Kidney epithelial cell (primary cell): Measurements from ENCODE around the gene ZNF362. TPM values are rescaled to one million over a fixed set of nuclear protein-coding genes. Genes with fewer than 3 reads are reported as not detected.

ENCODE experiments used
- DNase-seq: peaks from one replicate; pipeline ENCODE4 v3.0.0-alpha.2; 2010; ENCODE audit warnings: low read depth
- H3K27me3 ChIP-seq: 2 replicates; pipeline ENCODE4 v1.6.0; 2011; ENCODE audit warnings: low read length; ENCODE audit not compliant: control insufficient read depth, insufficient read depth
- H3K36me3 ChIP-seq: 2 replicates; pipeline ENCODE4 v1.5.1; 2011; ENCODE audit warnings: low read length; ENCODE audit not compliant: control insufficient read depth, insufficient read depth
- H3K4me3 ChIP-seq: 2 replicates; pipeline ENCODE4 v1.5.1; 2011; ENCODE audit warnings: low read depth, mild to moderate bottlenecking, control low read depth, low read length
- CTCF ChIP-seq: IDR thresholded peaks from 2 replicates; pipeline ENCODE4 v1.5.1; 2011; ENCODE audit warnings: mild to moderate bottlenecking, moderate library complexity, low read length, control low read depth, inconsistent platforms; ENCODE audit not compliant: insufficient read depth, poor library complexity, severe bottlenecking
- total RNA-seq: library from RNA; depleted of rRNA; stranded (reverse); fragments of >200 nt; gene quantifications from 2 replicates; pipeline ENCODE4 v1.2.3, GENCODE V29; 2015

Gene ZNF362
- total RNA-seq, 1 donor from 2014 or later = 26.0 TPM

GRCh38 chr1:33267468-33268205 lies 11.3 kb downstream of the ZNF362 start:
- no peaks in the 10 kb centered on the region for H3K36me3 ChIP-seq
- TF ChIP-seq CTCF = no peak
- no peak for DNase-seq
- H3K27me3 ChIP-seq = no peaks in the 10 kb centered on the region
- no peak overlapping the region for H3K4me3 ChIP-seq

DNA sequence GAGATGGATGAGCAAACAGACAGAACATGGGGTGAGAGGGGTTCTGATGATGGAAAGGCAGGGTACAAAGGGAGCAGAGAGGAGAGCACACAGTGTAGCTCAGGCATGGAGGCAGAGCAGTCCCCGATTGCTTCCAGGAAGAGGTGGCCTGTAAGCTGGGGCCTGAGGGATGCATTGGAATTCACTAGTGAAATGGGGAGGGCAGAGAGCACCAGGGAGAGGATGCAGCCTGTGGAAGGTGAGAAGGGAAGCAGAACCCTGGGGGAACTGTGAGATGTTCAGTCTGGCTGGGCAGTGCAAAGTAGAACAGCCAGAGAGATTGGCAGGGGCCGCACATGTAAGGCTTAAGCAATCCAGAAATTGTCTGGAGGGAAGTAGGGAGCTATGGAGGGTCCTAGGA lies 12.2 kb downstream of the ZNF362 start:
- TF ChIP-seq CTCF = no peak
- H3K27me3 ChIP-seq = no peaks in the 10 kb centered on the region
- H3K36me3 ChIP-seq = no peaks in the 10 kb centered on the region
- H3K4me3 ChIP-seq = no peak overlapping the region
- no peak for DNase-seq

- no peak for DNase-seq
- Histone ChIP-seq H3K4me3 (no peak overlapping the region), H3K36me3 (no peaks in the 10 kb centered on the region), H3K27me3 (no peaks in the 10 kb centered on the region)
- no peak for TF ChIP-seq CTCF
These were observed 12.8 kb downstream of the ZNF362 start for GRCh38 chr1:33268927-33269610.

- Histone ChIP-seq H3K36me3 (no peaks in the 10 kb centered on the region), H3K27me3 (no peaks in the 10 kb centered on the region), H3K4me3 (no peak overlapping the region)
- no peak for DNase-seq
- no peak for TF ChIP-seq CTCF
These were observed 13.3 kb downstream of the ZNF362 start for GRCh38 chr1:33269621-33270020.

- no peak for TF ChIP-seq CTCF
- H3K27me3 ChIP-seq = no peaks in the 10 kb centered on the region
- DNase-seq = no peak
These were observed 14.1 kb downstream of the ZNF362 start for GRCh38 chr1:33270379-33270778.

More at GRCh38 chr1:33270379-33270778, 14.1 kb downstream of the ZNF362 start:
- Histone ChIP-seq H3K36me3 (no peaks in the 10 kb centered on the region), H3K4me3 (no peak overlapping the region)
